Measurements from ENCODE around the gene TNRC6C.

Gene TNRC6C

GRCh38 chr17:78082988-78083387 lies 124.5 kb downstream of the TNRC6C start:
- TF ChIP-seq PPARA (CRISPR knock-in tag; IDR thresholded peaks at IDR 0.05; ENCODE audit: borderline replicate concordance) (no peak), ESRRG (CRISPR knock-in tag; IDR thresholded peaks at IDR 0.05) (no peak), SNAI2 (CRISPR knock-in tag; IDR thresholded peaks at IDR 0.05) (no peak), ZNF565 (CRISPR knock-in tag; conservative IDR thresholded peaks at IDR 0.05; ENCODE audit: low read depth) (no peak), CSDC2 (CRISPR knock-in tag; IDR thresholded peaks at IDR 0.05) (no peak)
- TF ChIP-seq, protein P1, sequence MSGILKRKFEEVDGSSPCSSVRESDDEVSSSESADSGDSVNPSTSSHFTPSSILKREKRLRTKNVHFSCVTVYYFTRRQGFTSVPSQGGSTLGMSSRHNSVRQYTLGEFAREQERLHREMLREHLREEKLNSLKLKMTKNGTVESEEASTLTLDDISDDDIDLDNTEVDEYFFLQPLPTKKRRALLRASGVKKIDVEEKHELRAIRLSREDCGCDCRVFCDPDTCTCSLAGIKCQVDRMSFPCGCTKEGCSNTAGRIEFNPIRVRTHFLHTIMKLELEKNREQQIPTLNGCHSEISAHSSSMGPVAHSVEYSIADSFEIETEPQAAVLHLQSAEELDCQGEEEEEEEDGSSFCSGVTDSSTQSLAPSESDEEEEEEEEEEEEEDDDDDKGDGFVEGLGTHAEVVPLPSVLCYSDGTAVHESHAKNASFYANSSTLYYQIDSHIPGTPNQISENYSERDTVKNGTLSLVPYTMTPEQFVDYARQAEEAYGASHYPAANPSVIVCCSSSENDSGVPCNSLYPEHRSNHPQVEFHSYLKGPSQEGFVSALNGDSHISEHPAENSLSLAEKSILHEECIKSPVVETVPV (CRISPR knock-in tag; IDR thresholded peaks at IDR 0.05), result no peak
- no peak for ATAC-seq

DNA sequence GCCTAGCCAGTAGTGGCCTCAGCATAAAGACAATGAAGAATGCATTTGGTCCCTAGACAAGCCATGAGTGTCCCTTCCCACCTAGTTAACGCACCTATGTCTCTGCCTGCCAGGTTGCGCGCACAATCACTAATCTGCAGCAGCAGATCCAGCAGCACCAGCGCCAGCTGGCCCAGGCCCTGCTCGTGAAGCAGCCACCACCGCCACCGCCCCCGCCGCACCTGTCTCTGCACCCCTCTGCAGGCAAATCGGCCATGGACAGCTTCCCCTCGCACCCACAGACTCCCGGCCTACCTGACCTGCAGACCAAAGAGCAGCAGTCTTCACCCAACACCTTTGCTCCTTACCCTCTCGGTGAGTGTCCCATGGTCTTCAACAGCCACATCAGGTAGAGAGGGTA lies 128.2 kb downstream of the TNRC6C start:
- no peak for ATAC-seq
- TF ChIP-seq ARNTL (CRISPR knock-in tag; IDR thresholded peaks at IDR 0.05; ENCODE audit: borderline replicate concordance, low read depth), result no peak
- no peak for TF ChIP-seq CSDC2 (CRISPR knock-in tag; IDR thresholded peaks at IDR 0.05)
- no peak for TF ChIP-seq SNAI2 (CRISPR knock-in tag; IDR thresholded peaks at IDR 0.05)
- no peak for TF ChIP-seq ZNF8 (CRISPR knock-in tag; IDR thresholded peaks at IDR 0.05)
- no peak for TF ChIP-seq ZFP3 (CRISPR knock-in tag; IDR thresholded peaks at IDR 0.05)

DNA sequence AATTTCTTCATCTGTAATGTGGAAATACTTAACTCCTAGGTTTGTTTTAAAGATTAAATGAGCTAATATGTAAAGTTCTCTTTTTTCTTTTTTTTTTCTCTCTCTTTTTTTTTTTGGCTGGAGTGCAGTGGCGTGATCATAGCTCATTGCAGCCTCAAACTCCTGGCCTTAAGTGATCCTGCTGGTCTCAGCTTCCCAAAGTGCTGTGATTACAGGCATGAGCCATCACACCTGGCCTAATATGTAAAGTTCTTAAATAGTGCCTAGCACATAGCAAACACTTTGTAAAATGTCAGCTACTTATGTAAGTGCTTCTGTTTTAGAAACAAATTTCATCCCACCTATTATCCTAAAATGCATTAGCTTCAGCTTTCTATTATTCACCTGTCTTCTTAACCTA lies 130.0 kb downstream of the TNRC6C start:
- TF ChIP-seq ISL1 (CRISPR knock-in tag; IDR thresholded peaks at IDR 0.05) (no peak), ZFP30 (CRISPR knock-in tag; IDR thresholded peaks at IDR 0.05) (no peak), ZFP3 (CRISPR knock-in tag; IDR thresholded peaks at IDR 0.05) (no peak), ESRRG (CRISPR knock-in tag; IDR thresholded peaks at IDR 0.05) (no peak), RARB (CRISPR knock-in tag; IDR thresholded peaks at IDR 0.05) (no peak), TCF4 (CRISPR knock-in tag; IDR thresholded peaks at IDR 0.05; ENCODE audit: borderline replicate concordance) (no peak), SNAI2 (CRISPR knock-in tag; IDR thresholded peaks at IDR 0.05) (no peak), CSDC2 (CRISPR knock-in tag; IDR thresholded peaks at IDR 0.05) (no peak)
- TF ChIP-seq, protein P1 (CRISPR knock-in tag; IDR thresholded peaks at IDR 0.05), result no peak
- ATAC-seq, result no peak

DNA sequence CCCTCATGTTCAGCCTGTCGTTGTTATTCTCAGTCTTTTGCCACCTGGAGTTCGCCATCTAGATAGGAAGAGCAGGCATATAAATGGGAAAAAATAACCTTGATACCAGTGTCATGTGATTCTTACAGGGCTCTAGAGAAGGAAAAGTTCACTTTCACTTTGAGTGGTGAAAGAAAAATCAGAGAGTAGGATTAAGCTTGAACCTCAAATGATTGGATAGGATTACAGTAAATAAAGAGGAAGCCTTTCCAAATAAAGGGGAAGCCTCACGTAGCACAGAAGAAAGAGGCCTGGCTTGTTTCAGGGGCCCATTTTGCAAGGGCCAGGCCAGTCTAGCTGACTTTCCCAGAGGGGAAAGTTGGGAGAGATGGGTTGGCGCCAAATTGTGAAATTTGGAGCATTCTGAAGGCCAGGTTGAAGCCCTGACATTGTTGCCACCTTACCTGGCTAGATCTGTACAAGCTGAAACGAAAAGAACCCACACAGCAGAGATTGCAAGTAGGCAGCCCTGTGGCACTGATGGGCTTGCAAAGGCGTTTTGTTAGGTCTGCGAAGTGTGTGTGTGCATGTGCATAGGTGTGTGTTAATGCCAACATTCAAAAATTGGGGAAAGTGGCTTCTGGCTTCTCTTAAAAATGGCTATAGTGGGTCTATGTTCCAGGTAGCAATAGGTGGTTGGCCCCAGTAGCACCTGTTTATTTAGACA lies 131.2 kb downstream of the TNRC6C start:
- TF ChIP-seq PATZ1 (CRISPR knock-in tag; IDR thresholded peaks at IDR 0.05; ENCODE audit: borderline replicate concordance), result no peak
- no peak for TF ChIP-seq ZFP30 (CRISPR knock-in tag; IDR thresholded peaks at IDR 0.05)
- no peak for TF ChIP-seq ZNF70 (CRISPR knock-in tag; IDR thresholded peaks at IDR 0.05)
- no peak for TF ChIP-seq ISL1 (CRISPR knock-in tag; IDR thresholded peaks at IDR 0.05)
- TF ChIP-seq BACH2 (CRISPR knock-in tag; IDR thresholded peaks at IDR 0.05; ENCODE audit: borderline replicate concordance), result no peak
- TF ChIP-seq ESRRG (CRISPR knock-in tag; IDR thresholded peaks at IDR 0.05), result no peak
- TF ChIP-seq TOX (CRISPR knock-in tag; IDR thresholded peaks at IDR 0.05; ENCODE audit: borderline replicate concordance), result no peak
- no peak for TF ChIP-seq SNAI2 (CRISPR knock-in tag; IDR thresholded peaks at IDR 0.05)
- no peak for TF ChIP-seq ZC3H10 (CRISPR knock-in tag; IDR thresholded peaks at IDR 0.05)
- no peak for TF ChIP-seq TSHZ2 (CRISPR knock-in tag; IDR thresholded peaks at IDR 0.05)
- no peak for TF ChIP-seq TCF4 (CRISPR knock-in tag; IDR thresholded peaks at IDR 0.05; ENCODE audit: borderline replicate concordance)
- TF ChIP-seq ZFP3 (CRISPR knock-in tag; IDR thresholded peaks at IDR 0.05), result no peak
- TF ChIP-seq ARNTL (CRISPR knock-in tag; IDR thresholded peaks at IDR 0.05; ENCODE audit: borderline replicate concordance, low read depth), result no peak
- no peak for TF ChIP-seq ZNF565 (CRISPR knock-in tag; conservative IDR thresholded peaks at IDR 0.05; ENCODE audit: low read depth)
- no peak for TF ChIP-seq POU6F1 (CRISPR knock-in tag; IDR thresholded peaks at IDR 0.05; ENCODE audit: borderline replicate concordance, low read depth)
- TF ChIP-seq, protein P1 (CRISPR knock-in tag; IDR thresholded peaks at IDR 0.05), result no peak
- ATAC-seq, result no peak

Measured in SK-N-SH treated with all-trans-retinoic acid at 6 μM for 48 hours (cell line).